ENCODE data around the gene TMEM30A.

TMEM30A gene

DNA sequence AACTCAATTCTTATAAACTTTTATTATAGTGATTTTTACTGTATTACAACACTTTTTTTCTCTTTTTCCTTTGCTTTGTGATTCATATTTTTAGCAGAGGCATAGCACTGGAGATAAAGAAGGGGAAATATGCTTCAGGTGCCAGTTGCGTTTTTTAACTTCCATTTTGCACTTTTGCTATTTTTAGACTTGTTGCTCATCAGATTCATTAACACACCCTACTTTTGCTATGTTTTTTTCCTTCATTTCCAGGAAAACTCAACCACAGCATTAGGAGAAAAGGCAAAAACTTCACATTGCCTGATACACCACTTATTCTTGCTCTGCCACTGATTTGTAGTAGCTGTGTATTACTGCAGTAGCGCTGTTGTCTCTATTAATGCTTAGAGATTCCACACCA, 8.0 kb upstream of the TMEM30A start:
- FAIRE-seq (no peak), DNase-seq (ENCODE audit: low spot score) (no peak)

GRCh38 chr6:75291744-75292143, 7.2 kb upstream of the TMEM30A start:
- DNase-seq (ENCODE audit: low spot score), result no peak
- no peak for FAIRE-seq

GRCh38 chr6:75291331-75291730, 6.7 kb upstream of the TMEM30A start:
- FAIRE-seq (no peak), DNase-seq (ENCODE audit: low spot score) (no peak)

DNA sequence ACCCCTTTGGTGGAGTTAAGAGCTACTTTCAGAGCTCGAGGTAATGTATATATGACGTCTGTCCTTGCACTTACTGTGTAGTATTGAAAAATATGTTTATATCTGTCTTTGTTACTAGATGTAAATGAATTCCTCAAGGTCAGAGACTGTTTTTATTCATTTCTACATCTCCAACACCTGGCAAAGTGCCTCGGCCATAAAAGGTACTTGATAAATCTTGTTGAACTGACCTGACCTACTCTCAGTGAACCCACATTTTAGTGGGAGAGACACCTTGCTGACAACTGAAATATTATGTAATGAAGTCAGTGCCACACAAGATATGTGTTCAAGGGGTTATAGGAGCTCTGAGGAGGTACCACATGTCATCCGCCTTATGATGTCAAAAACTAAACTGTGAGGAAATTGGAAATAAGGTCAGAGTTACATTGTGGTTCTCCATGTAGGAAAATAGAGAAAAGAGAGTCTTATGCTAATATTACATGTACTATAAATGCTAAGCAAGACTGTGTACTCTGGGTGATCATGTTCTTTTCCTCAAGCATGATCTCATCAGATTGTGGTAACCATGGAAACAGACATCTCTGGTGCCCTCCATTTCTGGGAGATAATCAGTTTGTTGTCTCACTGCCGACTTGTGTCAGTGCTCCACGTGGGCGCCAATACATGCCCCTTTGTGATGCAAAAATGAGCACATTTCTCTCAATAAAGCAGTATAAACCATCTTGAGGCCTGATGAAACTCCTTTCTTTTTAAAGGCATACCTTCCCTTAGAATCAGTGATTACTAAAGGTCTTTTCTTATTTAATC, 5.7 kb upstream of the TMEM30A start:
- DNase-seq (ENCODE audit: low spot score) (no peak), FAIRE-seq (no peak)

GRCh38 chr6:75288023-75288422, 3.4 kb upstream of the TMEM30A start:
- FAIRE-seq, result no peak
- no peak for DNase-seq (ENCODE audit: low spot score)

DNA sequence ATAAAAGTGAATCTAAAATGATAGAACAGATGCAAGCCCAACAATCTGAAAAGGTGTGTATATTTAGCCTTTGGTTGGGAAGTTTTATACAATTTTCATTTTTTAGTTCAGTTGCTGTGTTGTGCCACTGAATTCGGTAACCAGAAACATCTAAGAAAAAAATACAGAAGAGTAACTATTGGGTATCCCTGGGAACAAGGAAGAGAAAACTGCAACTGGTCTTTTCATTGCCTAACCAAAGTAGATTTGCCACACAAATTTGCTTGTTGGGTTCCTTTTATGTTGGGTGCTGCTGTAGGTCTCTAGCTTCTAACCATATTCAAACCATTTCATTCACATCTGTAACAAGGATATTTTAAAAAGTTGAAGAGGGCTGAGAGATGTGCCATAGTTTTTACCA, 2.8 kb upstream of the TMEM30A start:
- FAIRE-seq (no peak), DNase-seq (ENCODE audit: low spot score) (no peak)

- DNase-seq (ENCODE audit: low spot score), result no peak
- FAIRE-seq, result no peak
These were observed 2.4 kb upstream of the TMEM30A start for GRCh38 chr6:75286955-75287354.

GRCh38 chr6:75285283-75285639, 669 bp upstream of the TMEM30A start:
- FAIRE-seq (no peak), DNase-seq (ENCODE audit: low spot score) (no peak)

DNA sequence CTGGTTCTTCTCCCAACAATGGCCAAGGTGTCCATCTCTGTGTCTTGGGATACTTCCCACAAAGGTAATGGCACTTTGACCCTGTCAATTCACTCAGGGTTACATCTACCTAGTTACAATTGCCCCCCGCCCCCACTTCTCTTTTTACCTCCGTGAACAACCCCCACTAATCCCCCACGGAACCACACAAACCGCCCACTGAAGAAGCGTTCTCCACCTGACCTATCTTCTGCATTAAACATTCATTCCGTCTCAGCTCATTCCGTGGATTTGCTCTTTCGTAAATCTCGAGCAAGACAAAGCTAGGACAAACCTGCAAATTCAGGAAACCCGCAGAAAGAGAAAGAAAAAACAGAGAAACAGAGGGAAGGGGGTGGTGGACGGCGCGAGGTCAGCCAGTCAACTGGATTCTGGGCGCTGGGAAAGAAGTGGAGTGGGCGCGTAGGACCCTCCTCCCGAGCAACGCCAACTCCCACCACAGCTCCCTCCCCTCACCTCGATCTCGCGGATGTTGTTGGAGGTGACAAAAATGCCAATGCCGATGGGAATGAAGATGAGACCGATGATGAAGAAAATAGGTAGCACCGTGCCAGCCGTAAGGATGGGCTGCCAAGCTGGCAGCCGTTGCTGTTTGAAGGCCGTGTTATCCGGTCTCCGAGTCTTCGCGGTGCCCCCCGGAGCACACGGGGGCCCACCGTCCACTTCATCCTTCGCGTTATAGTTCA, 523 bp downstream of the TMEM30A start:
- DNase-seq (ENCODE audit: low spot score) (peak; percentile 23), FAIRE-seq (peak; percentile 9)

DNA sequence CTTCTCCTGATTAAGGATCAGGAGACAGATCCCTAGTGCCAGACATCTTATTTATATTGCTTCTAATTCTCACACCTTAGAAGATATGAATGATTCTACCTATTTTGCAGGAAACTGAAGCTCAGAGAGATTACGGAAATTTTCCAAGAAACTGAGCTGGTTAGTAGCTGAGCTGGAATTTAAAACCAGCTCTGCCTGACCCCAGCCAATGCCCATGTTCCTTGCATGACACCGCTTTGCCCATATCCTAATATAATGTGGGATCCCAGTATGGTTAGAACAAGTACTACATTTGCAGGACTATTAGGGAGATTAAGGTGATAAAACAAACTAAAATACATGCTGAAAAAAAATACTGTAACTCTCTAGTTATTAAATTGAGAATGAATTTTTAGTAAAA, 1.9 kb downstream of the TMEM30A start:
- no peak for FAIRE-seq
- no peak for DNase-seq (ENCODE audit: low spot score)

- FAIRE-seq (no peak), DNase-seq (ENCODE audit: low spot score) (no peak)
These were observed 2.9 kb downstream of the TMEM30A start for GRCh38 chr6:75281653-75282052.

DNA sequence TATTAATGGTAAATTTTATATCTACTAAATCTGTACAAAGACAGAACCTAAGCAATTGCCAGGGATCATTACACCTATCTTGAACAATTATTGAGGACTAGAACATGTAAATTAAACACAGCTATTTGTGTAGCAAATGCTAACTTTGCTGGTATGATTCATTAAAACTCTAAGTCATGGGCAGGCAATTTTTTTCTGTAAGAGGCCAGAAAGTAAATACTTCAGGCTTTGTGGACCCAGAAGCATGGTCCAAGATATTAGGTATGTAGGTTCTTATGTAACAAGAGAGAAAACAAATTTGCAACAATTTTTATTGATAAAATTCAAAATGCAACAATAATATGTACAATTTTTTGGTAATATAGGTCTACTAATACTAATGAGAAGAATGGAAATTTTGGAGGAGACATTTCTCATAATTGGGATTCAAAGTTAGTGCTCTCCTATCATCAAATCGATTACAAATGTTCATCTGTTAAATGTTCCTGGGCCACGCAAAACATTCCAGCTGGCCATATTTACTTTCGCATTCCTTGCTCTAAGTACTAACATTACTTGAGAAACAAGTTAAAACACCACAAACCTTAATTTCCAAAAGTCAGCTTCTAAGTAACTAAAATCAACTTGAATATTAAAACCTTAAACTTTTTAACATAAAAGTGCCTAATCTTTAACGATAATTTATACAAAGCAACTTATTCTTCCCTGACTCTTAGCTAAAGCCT, 4.3 kb downstream of the TMEM30A start:
- DNase-seq (ENCODE audit: low spot score), result no peak
- no peak for FAIRE-seq

GRCh38 chr6:75279418-75279817, 5.2 kb downstream of the TMEM30A start:
- no peak for DNase-seq (ENCODE audit: low spot score)
- FAIRE-seq, result no peak

GRCh38 chr6:75278474-75279077, 6.0 kb downstream of the TMEM30A start:
- DNase-seq (ENCODE audit: low spot score) (no peak), FAIRE-seq (no peak)

GRCh38 chr6:75275067-75275466, 9.5 kb downstream of the TMEM30A start:
- DNase-seq (ENCODE audit: low spot score) (no peak), FAIRE-seq (no peak)

DNA sequence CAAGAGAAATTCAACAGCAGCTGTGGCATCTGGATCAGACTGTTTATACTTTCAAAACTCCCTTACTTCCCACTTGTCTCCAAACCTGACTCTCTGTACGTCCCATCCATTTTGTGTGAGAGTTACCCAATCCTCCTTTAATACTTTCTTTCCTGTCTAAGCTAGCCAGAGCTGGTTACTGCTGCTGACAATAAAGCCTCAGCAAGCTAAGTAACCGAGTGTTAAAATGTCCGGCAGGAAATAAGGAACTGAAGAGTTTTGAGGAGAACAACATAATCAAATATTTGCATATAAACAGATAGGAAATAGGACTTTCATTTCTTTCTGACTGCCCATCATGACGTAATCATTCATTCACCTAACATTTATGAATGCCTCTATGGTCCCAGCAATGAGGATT, 11.6 kb downstream of the TMEM30A start:
- no peak for FAIRE-seq

GRCh38 chr6:75272145-75272840, 12.3 kb downstream of the TMEM30A start:
- no peak for FAIRE-seq
- no peak for DNase-seq (ENCODE audit: low spot score)

More for the DNA sequence above, 11.6 kb downstream of the TMEM30A start:
- no peak for DNase-seq (ENCODE audit: low spot score)

DNA sequence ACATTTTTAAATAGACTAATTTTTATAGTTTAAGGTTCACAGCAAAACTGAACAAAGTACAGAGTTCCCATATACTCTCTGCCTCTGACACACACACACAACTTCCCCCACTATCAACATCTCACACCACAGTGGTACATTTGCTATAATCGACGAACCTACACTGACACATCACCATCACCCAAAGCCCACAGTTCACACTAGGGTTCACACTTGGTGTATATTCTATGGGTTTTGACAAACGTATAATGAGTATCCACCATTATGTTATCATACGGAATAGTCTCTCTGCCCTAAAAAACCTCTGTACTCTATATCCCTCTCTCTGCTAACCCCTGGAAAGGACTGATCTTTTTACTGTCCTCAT, 15.6 kb downstream of the TMEM30A start:
- DNase-seq (ENCODE audit: low spot score), result no peak
- FAIRE-seq, result no peak

- DNase-seq (ENCODE audit: low spot score) (no peak), FAIRE-seq (no peak)
These were observed 16.2 kb downstream of the TMEM30A start for GRCh38 chr6:75268121-75268987.

DNA sequence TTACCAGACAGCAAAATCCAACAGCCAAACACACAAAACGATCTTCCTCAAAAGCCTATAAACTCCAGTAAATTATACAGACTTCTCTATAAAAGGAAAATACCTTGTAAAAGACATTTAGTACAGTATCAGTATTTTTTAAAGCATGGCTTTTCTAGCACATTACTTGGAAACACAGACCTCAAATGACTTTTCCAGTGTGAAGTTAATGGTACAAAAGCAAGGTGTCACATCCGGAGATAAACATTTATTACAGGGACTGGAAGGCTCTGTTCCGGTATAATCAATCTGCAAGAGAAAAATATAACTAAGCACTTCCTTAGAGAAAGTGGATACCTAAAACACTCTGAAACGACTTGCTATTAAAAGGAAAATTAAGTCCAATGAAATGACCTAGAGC, 17.1 kb downstream of the TMEM30A start:
- DNase-seq (ENCODE audit: low spot score), result no peak
- FAIRE-seq, result no peak
